ENCODE data around the gene NUP210.
A peak's percentile ranks its signal among the peaks of the same experiment; 100 is the strongest.

DNA sequence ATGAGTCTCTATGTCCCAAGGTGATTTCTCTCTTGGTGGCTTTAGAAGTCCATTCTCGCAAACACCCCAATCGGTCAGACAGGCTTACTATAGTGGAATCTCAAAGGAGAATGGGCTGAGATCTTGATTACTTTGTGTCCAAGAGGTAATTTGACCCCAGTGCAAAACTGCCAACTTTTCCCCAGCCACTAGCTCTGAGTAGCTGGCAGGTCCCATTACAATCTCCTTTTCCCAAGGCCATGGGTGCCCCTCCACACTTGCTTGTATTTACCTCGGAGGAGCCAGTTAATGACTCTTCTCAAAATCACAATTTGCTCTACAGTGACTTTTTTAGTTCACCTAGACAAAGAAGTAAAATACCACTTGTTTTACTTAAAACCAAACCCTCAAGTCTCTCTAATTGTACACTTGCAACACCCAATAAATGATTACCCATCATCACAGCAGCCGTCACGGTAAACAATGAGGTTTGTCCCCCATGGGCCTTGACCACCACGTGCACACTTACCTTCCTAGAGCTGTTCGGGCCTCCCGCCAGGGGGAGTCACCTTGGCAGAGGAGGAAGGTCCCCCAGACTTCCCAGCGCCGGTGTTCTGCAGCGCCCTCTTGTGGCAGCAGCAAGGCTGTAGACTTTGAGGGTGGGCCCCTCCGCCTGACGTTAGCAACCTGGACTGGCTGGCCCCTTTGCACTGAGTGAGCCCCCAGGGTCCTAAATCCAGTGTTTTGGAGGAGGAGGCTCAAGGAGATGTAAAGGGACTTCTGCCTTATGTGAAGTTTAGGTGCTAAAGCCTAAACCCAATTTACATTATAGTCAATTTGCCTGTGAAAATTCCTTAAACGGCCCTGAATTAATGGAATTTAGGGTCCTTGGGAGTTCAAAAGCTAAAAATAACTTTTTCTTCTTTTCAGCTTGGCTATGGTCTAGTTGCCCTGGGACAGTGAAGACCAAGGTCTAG, 41.3 kb upstream of the NUP210 start:
- TF ChIP-seq, protein P1, sequence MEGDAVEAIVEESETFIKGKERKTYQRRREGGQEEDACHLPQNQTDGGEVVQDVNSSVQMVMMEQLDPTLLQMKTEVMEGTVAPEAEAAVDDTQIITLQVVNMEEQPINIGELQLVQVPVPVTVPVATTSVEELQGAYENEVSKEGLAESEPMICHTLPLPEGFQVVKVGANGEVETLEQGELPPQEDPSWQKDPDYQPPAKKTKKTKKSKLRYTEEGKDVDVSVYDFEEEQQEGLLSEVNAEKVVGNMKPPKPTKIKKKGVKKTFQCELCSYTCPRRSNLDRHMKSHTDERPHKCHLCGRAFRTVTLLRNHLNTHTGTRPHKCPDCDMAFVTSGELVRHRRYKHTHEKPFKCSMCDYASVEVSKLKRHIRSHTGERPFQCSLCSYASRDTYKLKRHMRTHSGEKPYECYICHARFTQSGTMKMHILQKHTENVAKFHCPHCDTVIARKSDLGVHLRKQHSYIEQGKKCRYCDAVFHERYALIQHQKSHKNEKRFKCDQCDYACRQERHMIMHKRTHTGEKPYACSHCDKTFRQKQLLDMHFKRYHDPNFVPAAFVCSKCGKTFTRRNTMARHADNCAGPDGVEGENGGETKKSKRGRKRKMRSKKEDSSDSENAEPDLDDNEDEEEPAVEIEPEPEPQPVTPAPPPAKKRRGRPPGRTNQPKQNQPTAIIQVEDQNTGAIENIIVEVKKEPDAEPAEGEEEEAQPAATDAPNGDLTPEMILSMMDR (conservative IDR thresholded peaks at IDR 0.05; ENCODE audit: low read depth, low read length) = peak; percentile 99
- TF ChIP-seq EZH2 (IDR thresholded peaks at IDR 0.05; ENCODE audit: low read length, unreplicated experiment) (no peak), EZH2phosphoT487 (IDR thresholded peaks at IDR 0.05; ENCODE audit: borderline replicate concordance, low read length) (no peak)
